GM19023 (cell line): ENCODE data around the gene GRPR.

Experiments
- ATAC-seq: cut with Tn5 transposase; IDR thresholded peaks from one replicate; pipeline ENCODE4 v1.9.1; 2021; ENCODE audit warnings: mild to moderate bottlenecking, moderate library complexity; ENCODE audit not compliant: unreplicated experiment

Gene GRPR

GRCh38 chrX:16123222-16123786, at the start of gene GRPR:
GRPR (plus strand) TSS chrX:16123565; CDS start chrX:16123954, 389 bp downstream.
- ATAC-seq, result peak; percentile 66

GRCh38 chrX:16075087-16075486, 48.3 kb upstream of the GRPR start:
- no peak for ATAC-seq

DNA sequence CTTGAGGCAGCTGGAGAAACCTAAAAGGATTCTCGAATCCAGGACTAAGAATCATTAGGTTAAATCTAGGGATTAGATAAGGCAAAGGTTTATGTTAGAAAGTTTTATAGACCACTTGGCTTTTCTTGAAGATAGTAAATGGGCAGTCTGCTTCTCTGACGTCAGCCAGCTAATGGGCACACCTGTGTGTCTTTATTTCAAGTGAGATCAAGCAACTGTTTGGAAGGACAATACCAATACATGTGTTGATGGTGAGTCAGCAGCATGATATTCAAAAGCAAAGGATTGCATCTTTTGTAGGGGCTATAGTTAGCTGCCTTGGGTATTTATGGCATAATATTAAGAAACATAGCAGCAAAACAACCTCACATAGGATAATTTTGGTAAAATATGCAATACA, 46.5 kb upstream of the GRPR start:
- no peak for ATAC-seq

- no peak for ATAC-seq
Observed at GRCh38 chrX:16077811-16078210, 45.6 kb upstream of the GRPR start.

GRCh38 chrX:16081357-16081756, 42.0 kb upstream of the GRPR start:
- no peak for ATAC-seq

GRCh38 chrX:16082470-16083085, 40.8 kb upstream of the GRPR start:
- ATAC-seq, result no peak

- no peak for ATAC-seq
Observed at GRCh38 chrX:16087076-16087475, 36.3 kb upstream of the GRPR start.

DNA sequence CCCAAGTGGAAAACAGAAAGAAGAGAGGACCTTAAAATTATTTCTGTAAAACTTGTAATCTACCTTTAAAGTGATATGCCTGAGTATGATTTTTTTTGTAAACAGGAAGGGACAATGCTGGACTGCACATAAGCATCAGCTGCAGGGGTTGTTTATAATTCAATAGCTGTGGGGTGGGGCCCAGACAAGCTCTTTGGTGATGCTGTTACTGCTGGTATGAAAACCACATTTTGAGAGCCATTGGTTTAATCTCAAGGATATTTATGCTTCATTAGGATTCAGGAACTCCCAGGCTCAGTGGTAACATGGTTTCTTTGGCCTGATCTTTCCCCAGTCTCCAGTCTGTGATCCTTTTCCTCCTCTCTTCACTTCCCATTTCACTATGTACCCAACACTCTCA, 34.3 kb upstream of the GRPR start:
- no peak for ATAC-seq

GRCh38 chrX:16096141-16096540, 27.2 kb upstream of the GRPR start:
- no peak for ATAC-seq

GRCh38 chrX:16100673-16101072, 22.7 kb upstream of the GRPR start:
- ATAC-seq, result no peak

- ATAC-seq, result no peak
Observed at GRCh38 chrX:16101581-16101980, 21.8 kb upstream of the GRPR start.

DNA sequence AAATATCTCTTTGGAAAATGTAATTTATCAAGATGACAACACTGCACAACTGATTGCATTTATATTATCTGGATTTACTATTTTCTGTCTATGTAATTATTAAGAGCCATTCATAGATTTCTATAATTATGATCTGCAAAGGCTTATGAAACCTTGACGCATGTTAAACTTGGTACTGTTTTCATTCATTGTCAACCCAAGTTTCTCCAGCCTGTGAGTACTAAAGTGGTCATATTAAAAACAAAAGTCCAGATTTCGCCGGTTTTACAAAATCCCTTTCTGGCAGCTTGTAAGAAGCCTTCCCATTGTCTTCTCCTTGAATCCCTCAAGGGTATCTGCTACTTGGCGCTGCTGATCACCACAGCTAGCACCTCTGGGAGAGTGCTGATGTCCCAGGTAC, 19.7 kb upstream of the GRPR start:
- ATAC-seq, result no peak

DNA sequence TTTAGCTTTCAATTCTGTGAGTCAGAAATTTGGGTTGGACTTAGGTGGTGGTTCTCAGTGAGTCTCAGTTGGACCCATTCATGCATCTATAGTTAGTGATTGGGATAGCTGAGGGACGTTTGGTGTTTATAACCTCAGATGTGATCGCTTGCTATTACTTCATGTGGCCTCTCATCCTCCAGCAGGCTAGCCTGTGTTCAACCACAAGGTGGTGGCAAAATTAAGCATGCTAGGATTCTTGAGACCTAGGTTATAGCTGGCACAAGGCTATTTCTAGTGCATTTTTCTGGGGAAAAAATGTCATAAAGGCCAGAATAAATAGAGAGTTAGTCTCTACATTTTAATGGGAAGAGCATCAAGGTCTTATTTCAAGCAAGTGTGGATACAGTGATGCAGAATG, 10.9 kb upstream of the GRPR start:
- ATAC-seq, result no peak

DNA sequence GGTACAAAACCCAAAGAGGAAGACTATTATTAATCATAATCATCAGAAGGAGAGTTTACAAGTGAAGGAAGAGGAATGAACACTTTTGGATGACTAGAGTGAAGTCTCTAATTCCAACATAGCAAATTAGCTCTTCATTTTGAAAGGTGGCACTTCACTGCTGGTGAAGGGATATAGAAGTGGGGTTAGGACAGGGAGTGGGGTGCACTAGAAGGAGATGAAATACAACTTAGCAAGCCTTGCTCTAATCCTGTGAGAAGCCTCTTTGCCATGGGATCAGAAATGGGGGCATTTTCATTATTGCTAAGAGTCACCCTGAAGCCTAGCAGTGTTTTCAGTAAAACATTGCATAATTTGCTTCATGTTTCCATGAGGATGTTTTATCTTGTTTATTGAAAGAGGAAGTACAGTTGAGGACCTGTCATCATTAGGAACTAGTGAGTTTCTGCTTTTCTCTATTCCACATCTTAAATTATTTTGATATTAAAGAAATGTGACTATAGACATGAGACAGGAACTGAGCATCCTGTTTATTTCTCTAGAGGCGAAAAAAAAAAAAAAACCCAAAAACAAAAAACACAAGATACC, 9.3 kb upstream of the GRPR start:
- ATAC-seq, result no peak

GRCh38 chrX:16114611-16115010, 8.8 kb upstream of the GRPR start:
- no peak for ATAC-seq

- ATAC-seq, result peak; percentile 78
Observed at GRCh38 chrX:16119353-16120220, 3.8 kb upstream of the GRPR start.

DNA sequence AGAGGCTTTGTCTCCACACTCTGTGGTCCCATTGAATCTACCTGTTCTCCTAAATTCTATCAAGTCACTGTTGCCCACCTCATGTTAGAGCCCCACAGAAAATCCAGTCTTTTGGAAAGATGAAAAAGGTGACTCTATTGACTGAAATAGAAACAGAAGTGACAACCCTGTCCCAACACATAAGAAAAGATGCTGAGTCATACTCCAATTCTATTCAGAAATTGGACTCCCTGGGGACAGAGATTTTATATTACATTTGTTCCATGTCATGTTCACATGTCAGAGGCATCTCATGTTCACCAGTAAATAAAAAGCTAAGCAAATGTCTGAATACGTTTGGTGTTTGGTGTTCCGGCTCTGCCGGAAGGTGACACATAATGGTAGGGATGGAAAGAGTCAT, 2.9 kb upstream of the GRPR start:
- ATAC-seq, result no peak

DNA sequence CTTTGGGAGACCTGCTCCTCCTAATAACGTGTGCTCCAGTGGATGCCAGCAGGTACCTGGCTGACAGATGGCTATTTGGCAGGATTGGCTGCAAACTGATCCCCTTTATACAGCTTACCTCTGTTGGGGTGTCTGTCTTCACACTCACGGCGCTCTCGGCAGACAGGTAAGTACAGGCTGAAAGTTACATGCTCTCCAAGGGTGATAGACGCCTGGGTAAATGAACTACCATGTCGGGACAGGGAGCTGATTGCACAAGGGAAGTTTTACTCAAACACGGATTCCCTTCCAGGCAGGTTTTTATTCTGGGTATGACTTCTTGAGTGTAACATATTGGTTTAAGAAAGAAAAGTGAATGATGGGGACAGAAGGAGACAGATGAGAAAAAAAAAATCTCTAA, 836 bp downstream of the GRPR start:
- ATAC-seq, result no peak

DNA sequence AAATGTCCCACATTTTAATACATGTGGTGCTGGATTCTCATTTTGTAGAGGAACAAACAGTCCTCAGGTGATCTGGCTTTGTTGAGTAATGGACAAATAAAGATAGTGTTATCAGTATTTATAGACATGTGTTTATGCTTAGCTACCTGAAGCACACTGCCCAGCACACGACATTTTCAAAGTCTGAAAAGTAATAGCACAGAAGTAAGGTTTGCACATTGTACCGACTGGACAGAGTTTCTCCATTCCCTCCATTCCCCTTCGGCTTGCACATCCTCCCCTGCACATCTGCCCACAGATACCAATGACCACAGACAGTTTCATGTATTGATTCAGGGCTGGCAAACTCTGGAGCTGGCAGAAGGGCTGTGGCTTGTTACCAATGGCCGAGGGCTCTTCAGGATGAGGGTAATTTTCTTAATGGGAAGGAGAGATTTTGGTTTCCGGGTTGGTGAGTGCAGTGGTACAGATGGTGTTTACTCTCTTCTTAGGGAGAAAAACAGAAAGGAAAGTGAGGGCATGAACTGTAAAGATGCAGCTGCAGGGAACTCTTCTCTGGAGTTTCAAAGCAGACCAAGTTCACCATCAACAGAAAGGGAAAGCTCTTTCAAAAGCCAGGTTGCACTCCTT, 2.3 kb downstream of the GRPR start:
- no peak for ATAC-seq

GRCh38 chrX:16130707-16131106, 7.3 kb downstream of the GRPR start:
- no peak for ATAC-seq

DNA sequence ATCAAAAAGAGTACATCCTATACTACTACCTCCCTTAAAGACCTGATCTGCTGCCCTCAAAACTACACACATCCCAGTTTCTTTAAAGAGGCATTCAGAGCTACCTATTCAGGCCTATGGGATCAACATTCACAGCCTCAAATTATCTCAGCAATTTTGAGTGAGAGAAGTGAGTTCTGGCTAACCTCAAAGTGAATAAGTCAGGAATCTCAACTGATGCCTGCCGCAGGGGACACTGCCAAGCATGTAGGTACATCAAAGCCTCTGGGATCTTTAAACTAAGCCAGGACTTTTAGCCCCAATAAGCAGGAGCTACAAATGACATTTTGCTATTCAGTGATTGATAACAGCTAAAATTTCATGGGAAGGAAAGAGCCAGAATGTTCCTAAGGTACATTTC, 11.6 kb downstream of the GRPR start:
- ATAC-seq, result no peak
